Measurements from ENCODE around the gene MECP2.

Gene MECP2

DNA sequence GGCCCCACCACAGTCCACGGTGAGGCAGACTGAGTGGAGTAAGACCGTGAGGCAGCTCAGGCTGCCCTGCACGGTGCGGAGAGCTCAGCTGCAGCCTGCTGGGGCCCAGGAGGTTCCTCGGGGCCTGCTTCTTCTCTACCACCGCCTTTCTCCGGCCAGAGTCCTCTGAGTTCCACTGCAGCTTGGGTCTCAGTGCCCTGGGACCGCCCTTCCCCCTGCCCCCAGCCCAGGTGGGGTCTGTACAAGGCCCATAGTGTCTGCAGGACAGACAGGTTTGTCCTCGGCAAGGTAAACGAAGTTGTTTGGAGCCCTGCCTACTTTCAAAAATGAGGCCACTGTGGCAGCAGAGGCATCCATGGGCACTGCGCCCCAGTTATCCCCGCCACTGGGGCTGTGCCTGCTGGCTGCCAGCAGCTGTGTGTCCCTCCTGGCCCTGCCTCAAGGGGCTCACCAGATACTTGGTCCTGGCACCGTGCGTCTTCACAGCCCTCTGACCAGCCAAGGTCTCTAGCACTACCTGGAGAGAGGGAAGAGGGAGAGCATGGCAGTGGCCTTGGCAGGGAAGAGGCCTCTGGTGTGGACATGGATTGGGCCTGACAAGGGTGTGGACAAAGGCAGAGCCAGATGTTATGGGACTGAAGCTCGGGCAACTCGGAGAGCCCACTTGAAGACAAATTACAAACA lies 81.8 kb downstream of the MECP2 start:
- DNase-seq (ENCODE audit: insufficient read length, low spot score), result no peak

DNA sequence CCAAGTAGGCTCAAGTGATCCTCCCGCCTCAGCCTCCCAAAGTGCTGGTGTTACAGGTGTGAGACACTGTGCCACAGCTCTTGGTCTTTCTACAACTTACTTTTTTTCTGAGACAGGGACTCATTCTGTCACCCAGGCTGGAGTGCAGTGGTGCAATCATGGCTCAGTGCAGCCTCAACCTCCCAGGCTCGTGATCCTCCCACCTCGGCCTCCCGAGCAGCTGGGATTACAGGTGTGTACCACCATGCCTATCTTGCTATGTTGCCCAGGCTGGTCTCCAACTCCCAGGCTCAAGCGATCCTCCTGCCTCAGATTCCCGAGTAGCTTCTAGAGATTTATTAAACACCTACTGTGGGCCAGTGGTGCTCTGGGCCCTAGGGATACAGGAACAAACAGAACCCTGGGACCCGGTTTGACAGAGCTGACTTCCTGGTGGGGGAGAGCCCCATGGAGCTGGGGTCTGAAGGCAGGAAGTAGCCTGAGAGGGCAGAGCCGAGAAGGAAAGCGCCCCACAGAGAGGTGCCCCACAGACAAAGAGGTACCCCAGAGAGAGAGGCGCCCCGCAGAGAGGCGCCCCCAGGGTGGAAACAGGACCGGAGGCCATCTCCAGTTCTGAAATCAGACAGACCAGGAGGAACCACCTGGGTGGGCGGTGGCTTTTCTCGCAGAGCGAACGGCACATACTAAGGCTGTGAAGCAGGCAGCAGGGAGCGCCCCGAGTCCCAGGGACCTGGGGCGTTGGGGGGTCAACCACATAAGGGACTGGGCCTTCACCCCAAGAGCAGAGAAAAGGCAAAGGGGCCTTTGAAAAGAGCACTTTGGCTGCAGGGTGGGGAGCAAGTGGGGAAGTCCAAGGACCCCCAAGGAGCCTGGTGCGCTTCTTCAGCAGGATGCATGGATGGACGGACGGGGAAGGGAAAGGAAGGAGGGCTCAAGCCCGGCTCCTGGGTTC lies 82.8 kb downstream of the MECP2 start:
- peak; percentile 65 for FAIRE-seq
- no peak for DNase-seq (ENCODE audit: insufficient read length, low spot score)
- TF ChIP-seq POLR2AphosphoS5 (IDR thresholded peaks at IDR 0.05; ENCODE audit: low read depth, low read length) (no peak), POLR2A (IDR thresholded peaks at IDR 0.05; ENCODE audit: low read depth, low read length) (no peak), POU2F2 (IDR thresholded peaks at IDR 0.05; ENCODE audit: low read depth, low read length) (no peak), TAF1 (IDR thresholded peaks at IDR 0.05; ENCODE audit: low read depth, low read length) (no peak), SPI1 (IDR thresholded peaks at IDR 0.05; ENCODE audit: low read depth, low read length) (no peak), PAX5 (IDR thresholded peaks at IDR 0.05; ENCODE audit: insufficient read depth, low read length, severe bottlenecking) (no peak)

More for the DNA sequence above, 81.8 kb downstream of the MECP2 start:
- no peak for TF ChIP-seq SPI1 (IDR thresholded peaks at IDR 0.05; ENCODE audit: low read depth, low read length)
- TF ChIP-seq PAX5 (IDR thresholded peaks at IDR 0.05; ENCODE audit: insufficient read depth, low read length, severe bottlenecking), result no peak
- no peak for TF ChIP-seq POLR2A (IDR thresholded peaks at IDR 0.05; ENCODE audit: low read depth, low read length)
- peak; percentile 5 for FAIRE-seq

DNA sequence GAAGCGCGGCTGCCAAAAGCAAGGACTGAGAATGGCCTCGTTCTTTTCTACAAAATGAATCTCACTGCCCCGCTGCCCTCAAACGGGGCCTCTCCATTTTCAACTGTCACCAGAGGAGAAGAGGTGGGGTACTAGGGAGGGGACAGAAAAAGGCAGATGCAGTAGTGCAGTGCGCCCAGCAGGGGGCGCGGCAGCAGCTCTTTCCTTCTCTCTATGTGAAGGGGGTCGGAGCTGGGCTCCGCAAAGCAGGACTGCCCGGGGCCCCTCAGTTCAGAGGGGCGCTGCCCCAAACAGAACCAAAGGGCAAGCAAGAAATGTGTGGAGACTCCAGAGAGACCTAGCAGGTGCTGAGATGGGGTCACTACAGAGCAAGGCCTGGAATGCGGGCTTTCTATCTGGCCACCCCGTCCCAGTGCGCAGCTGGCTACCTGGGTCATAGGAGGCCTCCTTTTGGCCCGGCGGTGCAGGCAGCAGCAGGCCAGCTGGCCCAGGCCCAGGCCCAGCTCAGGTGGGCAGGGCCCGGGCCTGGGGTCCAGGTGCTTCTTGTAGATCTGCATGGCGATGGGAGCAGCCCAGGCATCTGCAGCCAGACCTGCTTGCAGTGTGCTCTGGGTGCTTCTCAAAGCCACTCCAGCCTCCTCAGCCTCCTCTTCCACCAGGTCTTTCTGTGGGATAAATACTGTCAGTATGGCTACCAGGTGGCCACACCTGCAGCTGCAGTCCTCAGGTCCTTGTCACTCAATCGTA lies 83.7 kb downstream of the MECP2 start:
- DNase-seq (ENCODE audit: insufficient read length, low spot score) (peak; percentile 56), FAIRE-seq (peak; percentile 84)
- TF ChIP-seq PAX5 (IDR thresholded peaks at IDR 0.05; ENCODE audit: insufficient read depth, low read length, severe bottlenecking) (no peak), TAF1 (IDR thresholded peaks at IDR 0.05; ENCODE audit: low read depth, low read length) (no peak), SPI1 (IDR thresholded peaks at IDR 0.05; ENCODE audit: low read depth, low read length) (no peak)

DNA sequence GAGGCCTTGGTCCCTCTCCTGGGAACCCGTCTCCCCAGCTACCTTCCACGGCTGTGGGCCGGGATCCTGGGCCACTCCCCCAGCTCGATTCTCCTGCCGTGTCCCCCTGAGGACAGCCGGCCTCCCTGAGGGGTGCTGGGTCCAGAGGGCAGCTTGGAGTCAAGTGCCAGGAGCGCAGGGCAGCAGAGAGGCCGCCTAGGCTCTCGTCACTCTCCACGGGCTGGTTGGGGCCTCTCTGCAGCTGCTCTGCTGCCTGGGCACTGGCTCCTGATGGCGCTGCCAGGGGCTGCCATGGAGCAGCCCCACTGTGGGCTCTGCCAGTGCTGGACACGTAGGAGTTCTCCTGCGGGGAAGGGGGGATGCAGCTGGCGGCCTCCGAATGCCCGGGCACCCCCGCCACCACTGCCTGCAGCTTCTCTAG lies 84.5 kb downstream of the MECP2 start:
- DNase-seq (ENCODE audit: insufficient read length, low spot score) (no peak), FAIRE-seq (no peak)
- TF ChIP-seq SPI1 (IDR thresholded peaks at IDR 0.05; ENCODE audit: low read depth, low read length), result no peak

DNA sequence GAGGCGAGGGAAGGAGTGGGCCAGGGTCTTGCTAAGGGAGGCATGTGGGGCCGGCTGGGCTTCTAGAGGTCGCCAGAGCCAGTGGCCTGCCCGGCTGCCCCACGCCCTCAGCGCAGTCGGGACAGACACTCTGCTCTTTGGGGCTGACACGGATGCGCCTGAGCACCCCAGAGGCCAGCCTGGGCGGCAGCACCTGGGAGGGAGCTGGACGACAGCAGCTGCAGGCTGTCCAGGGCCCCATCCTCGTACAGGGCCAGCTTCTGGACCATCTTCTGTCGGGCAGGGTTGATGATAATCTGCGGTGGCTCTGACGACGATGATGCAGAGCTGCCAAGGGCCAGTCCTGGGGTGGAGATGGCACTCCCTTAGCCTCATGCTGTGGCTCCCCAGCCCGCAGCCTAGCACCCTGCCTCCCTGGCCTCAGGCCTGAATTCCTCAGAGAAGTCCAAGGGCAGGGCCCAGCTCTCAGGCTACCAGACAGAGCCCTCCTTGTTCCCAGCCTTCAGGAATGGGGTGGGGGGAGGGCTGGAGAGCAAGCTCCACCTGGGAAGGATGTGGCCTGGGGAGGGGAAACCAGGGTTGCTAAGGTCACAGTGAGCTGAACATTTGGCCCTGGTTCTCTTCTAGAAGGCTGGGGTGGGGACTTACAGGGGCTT lies 85.1 kb downstream of the MECP2 start:
- FAIRE-seq, result peak; percentile 13
- no peak for TF ChIP-seq TAF1 (IDR thresholded peaks at IDR 0.05; ENCODE audit: low read depth, low read length)
- TF ChIP-seq POLR2AphosphoS5 (IDR thresholded peaks at IDR 0.05; ENCODE audit: low read depth, low read length), result no peak
- no peak for TF ChIP-seq POU2F2 (IDR thresholded peaks at IDR 0.05; ENCODE audit: low read depth, low read length)
- TF ChIP-seq POLR2A (IDR thresholded peaks at IDR 0.05; ENCODE audit: low read depth, low read length), result no peak
- no peak for TF ChIP-seq PAX5 (IDR thresholded peaks at IDR 0.05; ENCODE audit: insufficient read depth, low read length, severe bottlenecking)
- TF ChIP-seq SPI1 (IDR thresholded peaks at IDR 0.05; ENCODE audit: low read depth, low read length), result no peak
- no peak for DNase-seq (ENCODE audit: insufficient read length, low spot score)

DNA sequence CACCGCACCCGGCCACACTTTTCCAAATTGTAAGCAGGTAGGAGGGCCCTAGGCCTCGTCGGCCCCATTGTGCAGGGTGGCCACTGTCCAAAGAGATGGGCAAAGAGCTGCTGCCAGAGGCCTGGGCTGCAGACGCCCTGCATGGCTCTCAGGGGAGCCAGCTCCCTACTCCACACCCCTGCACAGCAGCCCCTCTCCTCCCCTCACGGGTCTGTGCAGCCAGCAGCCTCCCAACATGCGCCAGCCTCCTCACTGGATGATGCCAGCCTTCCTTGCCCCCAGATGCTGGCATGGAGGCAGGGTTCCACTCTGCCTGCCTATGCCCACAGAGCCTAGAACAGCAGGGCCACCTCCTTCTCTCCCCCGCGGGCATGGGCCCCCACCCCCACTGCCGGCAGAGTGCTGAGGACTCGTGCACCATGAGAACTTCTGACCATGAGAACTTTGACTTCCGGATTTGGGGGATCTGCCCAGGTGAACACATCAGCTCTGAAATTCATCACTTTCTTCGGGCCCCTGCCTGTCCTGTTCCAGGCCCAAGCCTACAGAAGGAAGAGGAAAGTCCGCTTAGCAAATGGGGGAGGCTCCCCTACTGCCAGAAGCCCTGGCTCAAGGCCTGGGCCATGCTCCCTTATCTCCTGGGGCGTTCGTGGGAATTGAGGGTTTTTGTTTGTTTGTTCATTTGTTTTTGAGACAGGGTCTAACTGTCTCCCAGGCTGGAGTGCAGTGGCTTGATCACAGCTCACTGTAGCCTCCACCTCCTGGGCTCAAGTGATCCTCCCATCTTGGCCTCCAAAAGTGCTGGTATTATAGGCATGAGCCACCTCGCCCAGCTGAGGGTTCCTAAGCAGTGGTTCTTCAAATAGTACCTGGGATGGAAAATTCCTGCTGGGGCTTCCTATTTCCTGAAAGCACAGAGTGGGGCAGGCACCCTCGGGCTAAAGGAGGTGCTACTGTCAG lies 85.9 kb downstream of the MECP2 start:
- DNase-seq (ENCODE audit: insufficient read length, low spot score) (no peak), FAIRE-seq (no peak)
- no peak for TF ChIP-seq POLR2A (IDR thresholded peaks at IDR 0.05; ENCODE audit: low read depth, low read length)
- TF ChIP-seq POLR2AphosphoS5 (IDR thresholded peaks at IDR 0.05; ENCODE audit: low read depth, low read length), result 0 out of 2 replicates have a peak, but pooled peaks have one; percentile 32

DNA sequence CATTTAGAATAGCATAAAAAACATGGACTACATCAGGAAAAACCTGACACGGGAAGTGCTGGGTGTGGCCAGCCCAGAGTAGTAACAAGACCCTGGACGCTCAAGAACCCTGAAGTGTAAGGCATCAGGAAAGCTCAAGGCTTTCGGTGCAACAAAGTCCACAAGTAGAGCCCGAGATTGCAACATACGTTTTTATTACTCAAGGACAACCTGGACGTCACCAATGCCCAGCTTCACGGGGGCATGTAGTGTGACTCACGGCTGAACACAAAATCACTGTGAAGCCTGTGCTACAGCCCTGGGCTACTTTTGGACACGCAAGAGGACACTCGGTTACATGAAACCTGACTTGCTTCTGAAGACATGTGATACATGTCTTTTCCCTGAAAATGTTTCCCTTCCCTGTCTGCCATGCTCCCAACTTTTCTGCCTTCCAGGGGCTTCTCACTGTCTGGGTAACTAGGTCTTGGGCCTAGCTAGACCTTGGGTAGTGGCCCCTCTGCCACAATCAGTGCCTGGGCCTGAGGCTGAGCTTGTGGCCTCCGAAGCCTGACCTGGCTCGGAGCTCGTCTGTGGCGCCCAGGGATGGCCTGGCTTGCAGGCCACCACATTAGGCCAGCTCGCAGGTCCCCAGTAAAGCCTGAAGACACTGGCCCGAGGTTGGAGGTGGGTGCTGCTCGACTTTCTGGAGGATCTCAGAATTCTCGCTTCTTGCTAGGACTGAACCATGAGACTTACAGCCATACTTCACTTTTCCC lies 87.0 kb downstream of the MECP2 start:
- no peak for FAIRE-seq
- DNase-seq (ENCODE audit: insufficient read length, low spot score), result no peak
- no peak for TF ChIP-seq SPI1 (IDR thresholded peaks at IDR 0.05; ENCODE audit: low read depth, low read length)
- TF ChIP-seq PAX5 (IDR thresholded peaks at IDR 0.05; ENCODE audit: insufficient read depth, low read length, severe bottlenecking), result no peak
- TF ChIP-seq TAF1 (IDR thresholded peaks at IDR 0.05; ENCODE audit: low read depth, low read length), result no peak
- peak; percentile 15; the same call in 1 of the 2 replicates for TF ChIP-seq POLR2AphosphoS5 (IDR thresholded peaks at IDR 0.05; ENCODE audit: low read depth, low read length)
- no peak for TF ChIP-seq POU2F2 (IDR thresholded peaks at IDR 0.05; ENCODE audit: low read depth, low read length)
- TF ChIP-seq POLR2A (IDR thresholded peaks at IDR 0.05; ENCODE audit: low read depth, low read length), result no peak

DNA sequence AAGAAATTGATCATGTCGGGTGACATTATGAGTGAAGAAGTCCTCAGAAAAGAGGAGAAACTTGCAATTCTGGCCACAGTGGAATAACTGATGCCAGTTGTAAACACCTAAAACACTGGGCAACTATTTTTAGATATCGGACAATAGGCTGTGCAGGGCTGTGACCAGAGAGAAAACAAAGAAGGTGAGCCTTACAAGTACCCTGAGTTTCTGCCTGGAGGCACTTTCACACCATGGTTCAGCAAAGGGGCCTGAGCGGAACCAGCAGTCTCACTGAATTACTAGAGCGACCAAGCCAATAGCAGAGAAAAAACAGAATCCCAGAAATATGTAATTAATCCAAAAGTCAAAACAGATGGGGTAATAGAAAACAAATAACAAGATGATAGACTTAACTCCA lies 89.0 kb downstream of the MECP2 start:
- TF ChIP-seq TAF1 (IDR thresholded peaks at IDR 0.05; ENCODE audit: low read depth, low read length) (no peak), PAX5 (IDR thresholded peaks at IDR 0.05; ENCODE audit: insufficient read depth, low read length, severe bottlenecking) (no peak), POLR2AphosphoS5 (IDR thresholded peaks at IDR 0.05; ENCODE audit: low read depth, low read length) (no peak)
- no peak for DNase-seq (ENCODE audit: insufficient read length, low spot score)
- FAIRE-seq, result peak; percentile 26
